GM23338 (cell line): ENCODE measurements around the gene CDK5. TPM values are rescaled to one million over a fixed set of nuclear protein-coding genes. Genes with fewer than 3 reads are reported as not detected.

ENCODE experiments used
- ATAC-seq: fragments of 200-7000 bp; cut with Tn5 transposase; 3 replicates; pipeline ENCODE4 v1.9.1; 2020
- DNase-seq: peaks from one replicate; pipeline ENCODE4 v3.0.0-alpha.2; 2015; ENCODE audit warnings: low spot score
- H2AFZ ChIP-seq: fragments of 200-600 bp; sonication (generic); 2 replicates; pipeline ENCODE4 v1.8.0; 2016; ENCODE audit warnings: antibody characterized with exemption, mild to moderate bottlenecking, moderate library complexity
- H3F3A ChIP-seq: fragments of 200-600 bp; sonication (generic); replicated peaks from 2 replicates; pipeline ENCODE4 v1.8.0; 2017; ENCODE audit warnings: antibody characterized with exemption, mixed run types, low read depth
- H3K27ac ChIP-seq: fragments of 200-600 bp; sonication (generic); 2 replicates; pipeline ENCODE4 v1.6.1; 2016; ENCODE audit warnings: low read depth
- H3K27me3 ChIP-seq: fragments of 200-600 bp; sonication (generic); 2 replicates; pipeline ENCODE4 v1.8.0; 2016; ENCODE audit warnings: mild to moderate bottlenecking, mixed run types, moderate library complexity; ENCODE audit not compliant: insufficient read depth
- H3K36me3 ChIP-seq: fragments of 200-600 bp; sonication (generic); 2 replicates; pipeline ENCODE4 v1.8.0; 2016; ENCODE audit warnings: mild to moderate bottlenecking; ENCODE audit not compliant: insufficient read depth
- H3K4me1 ChIP-seq: fragments of 200-600 bp; sonication (generic); 2 replicates; pipeline ENCODE4 v1.8.0; 2016; ENCODE audit warnings: mild to moderate bottlenecking, moderate library complexity; ENCODE audit not compliant: insufficient read depth
- H3K4me2 ChIP-seq: fragments of 200-600 bp; sonication (generic); 2 replicates; pipeline ENCODE4 v1.7.1; 2017; ENCODE audit warnings: mixed run types
- H3K4me3 ChIP-seq: fragments of 200-600 bp; sonication (generic); 2 replicates; pipeline ENCODE4 v1.6.1; 2016; ENCODE audit warnings: mixed run types
- H3K79me2 ChIP-seq: fragments of 200-600 bp; sonication (generic); replicated peaks from 2 replicates; pipeline ENCODE4 v1.8.0; 2017; ENCODE audit warnings: mild to moderate bottlenecking; ENCODE audit not compliant: insufficient read depth
- H3K9me2 ChIP-seq: fragments of 200-600 bp; sonication (generic); 2 replicates; pipeline ENCODE4 v1.8.0; 2017; ENCODE audit not compliant: insufficient read depth
- H4K20me1 ChIP-seq: fragments of 200-600 bp; sonication (generic); replicated peaks from 2 replicates; pipeline ENCODE4 v1.8.0; 2017; ENCODE audit warnings: mild to moderate bottlenecking; ENCODE audit not compliant: insufficient read depth
- H3K27ac Mint-ChIP-seq: 2 replicates; pipeline ENCODE4 v1.8.0; 2020; ENCODE audit warnings: inconsistent platforms, mild to moderate bottlenecking, moderate library complexity, mixed read lengths
- H3K27me3 Mint-ChIP-seq: 3 replicates; pipeline ENCODE4 v1.8.0; 2022; ENCODE audit warnings: low read depth, mild to moderate bottlenecking, moderate library complexity, mixed read lengths, inconsistent platforms; ENCODE audit not compliant: insufficient read depth, poor library complexity
- H3K36me3 Mint-ChIP-seq: 3 replicates; pipeline ENCODE4 v1.8.0; 2021; ENCODE audit warnings: low read depth, mild to moderate bottlenecking, inconsistent platforms, moderate library complexity, mixed read lengths
- H3K4me1 Mint-ChIP-seq: 3 replicates; pipeline ENCODE4 v1.8.0; 2020; ENCODE audit warnings: mild to moderate bottlenecking, inconsistent platforms, mixed read lengths
- H3K4me3 Mint-ChIP-seq: 3 replicates; pipeline ENCODE4 v1.8.0; 2021; ENCODE audit warnings: moderate library complexity, mild to moderate bottlenecking, inconsistent platforms, mixed read lengths
- H3K9me3 Mint-ChIP-seq: 3 replicates; pipeline ENCODE4 v1.8.0; 2020; ENCODE audit warnings: moderate library complexity, mild to moderate bottlenecking, inconsistent platforms, mixed read lengths
- CREB1 ChIP-seq: fragments of 250-450 bp; sonication (Bioruptor Pico); IDR thresholded peaks from 2 replicates; pipeline ENCODE4 v1.5.0; 2020; ENCODE audit warnings: low read depth, mild to moderate bottlenecking, moderate library complexity
- ETS1 ChIP-seq: IDR thresholded peaks from 2 replicates; pipeline ENCODE4 v1.6.1; 2016; ENCODE audit warnings: antibody characterized with exemption
- EZH2 ChIP-seq: fragments of 200-600 bp; sonication (generic); IDR thresholded peaks from one replicate; pipeline ENCODE4 v1.8.0; 2017; ENCODE audit warnings: antibody characterized with exemption, mild to moderate bottlenecking, low read depth; ENCODE audit not compliant: unreplicated experiment
- EZH2phosphoT487 ChIP-seq: fragments of 200-600 bp; sonication (generic); IDR thresholded peaks from one replicate; pipeline ENCODE4 v1.8.1; 2018; ENCODE audit warnings: antibody characterized with exemption; ENCODE audit not compliant: unreplicated experiment
- JUNB ChIP-seq: IDR thresholded peaks from one replicate; pipeline ENCODE4 v1.6.1; 2016; ENCODE audit warnings: antibody characterized with exemption; ENCODE audit not compliant: unreplicated experiment
- POLR2AphosphoS5 ChIP-seq: IDR thresholded peaks from 2 replicates; pipeline ENCODE4 v1.6.1; 2016; ENCODE audit warnings: antibody characterized with exemption, low read depth
- STAT1 ChIP-seq: IDR thresholded peaks from one replicate; pipeline ENCODE4 v1.6.1; 2016; ENCODE audit warnings: antibody characterized with exemption; ENCODE audit not compliant: unreplicated experiment
- ZNF114 ChIP-seq: fragments of 250-450 bp; sonication (Bioruptor Pico); IDR thresholded peaks from 2 replicates; pipeline ENCODE4 v1.5.0; 2020; ENCODE audit warnings: mild to moderate bottlenecking, moderate library complexity
- ZNF331 ChIP-seq: fragments of 250-450 bp; sonication (Bioruptor Pico); IDR thresholded peaks from 2 replicates; pipeline ENCODE4 v1.5.0; 2020; ENCODE audit warnings: low read depth, mild to moderate bottlenecking, moderate library complexity
- polyA plus RNA-seq: library from polyadenylated mRNA; unstranded; fragments of >200 nt; fragmentation: Nextera tagmentation; extraction: Ambion mirVana; gene quantifications from 2 replicates; pipeline ENCODE4 v1.2.1, GENCODE V29; 2016
- total RNA-seq: library from RNA; depleted of rRNA; stranded (reverse); fragments of >200 nt; shearing (Covaris generic); gene quantifications from 2 replicates; pipeline ENCODE4 v1.2.3, GENCODE V29; 2014
- TF ChIP-seq, protein P1 (sequence below): IDR thresholded peaks from one replicate; pipeline ENCODE4 v1.6.1; 2018; ENCODE audit warnings: antibody characterized with exemption; ENCODE audit not compliant: unreplicated experiment
- TF ChIP-seq, protein P2 (sequence below): fragments of 250-450 bp; sonication (Bioruptor Pico); IDR thresholded peaks from 2 replicates; pipeline ENCODE4 v1.5.0; 2020; ENCODE audit warnings: mild to moderate bottlenecking, moderate library complexity
- TF ChIP-seq, protein P3 (sequence below), 2 experiments: fragments of 200-600 bp in 1 of 2; sonication (generic) in 1 of 2; conservative IDR thresholded peaks; 2 replicates each; pipeline versions ENCODE4 v1.5.1 to v1.6.1; 2016 to 2017; ENCODE audit warnings: antibody characterized with exemption in 2 of 2, low read depth in 2 of 2, mild to moderate bottlenecking in 2 of 2, moderate library complexity in 1 of 2

Gene CDK5
- total and polyA plus RNA-seq, 2 experiments from 2014 or later, result 19.8 to 27.1 TPM

GRCh38 chr7:151085329-151085690, 27.6 kb upstream of the CDK5 start (continued):
- TF ChIP-seq STAT1, result no peak
- TF ChIP-seq ZNF114 (CRISPR knock-in tag), result no peak
- TF ChIP-seq POLR2AphosphoS5, result no peak
- TF ChIP-seq ZNF331, result no peak
- TF ChIP-seq ETS1, result no peak
- TF ChIP-seq EZH2, result no peak

DNA sequence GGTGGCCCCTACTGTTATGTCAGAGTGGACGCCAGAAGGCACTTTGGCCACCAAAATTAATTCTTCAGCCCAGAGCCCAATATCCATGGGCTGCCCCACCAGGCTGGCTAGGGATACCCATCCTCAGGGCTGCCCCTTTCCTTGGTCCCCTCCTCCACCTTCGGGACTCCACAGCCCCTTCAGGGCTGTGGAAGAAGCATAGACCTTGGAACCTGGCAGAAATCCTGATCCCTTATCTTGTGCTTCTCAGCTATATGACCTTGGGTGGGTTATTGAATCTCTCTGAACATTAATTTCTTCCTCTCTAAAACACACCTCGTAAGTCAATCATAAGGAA, 26.1 kb upstream of the CDK5 start:
- Histone ChIP-seq H3K36me3 (no peaks in the 10 kb centered on the region), H3K4me1 (peaks cover 37% of the 10 kb centered on the region), H4K20me1 (peaks cover 19% of the 10 kb centered on the region), H3K4me3 (peak overlapping the region; percentile 79), H3K27me3 (peaks cover 39% of the 10 kb centered on the region), H3K79me2 (peaks cover 21% of the 10 kb centered on the region), H3K27ac (no peak overlapping the region), H3K4me2 (peak overlapping the region; percentile 98), H3K9me2 (no peaks in the 10 kb centered on the region), H2AFZ (peak overlapping the region; percentile 96), H3F3A (peaks cover 20% of the 10 kb centered on the region)
- Mint-ChIP-seq H3K36me3 (peaks cover 4% of the 10 kb centered on the region; the same call in 1 of the 3 replicates), H3K27ac (no peak overlapping the region), H3K27me3 (peaks cover 36% of the 10 kb centered on the region), H3K4me3 (peak overlapping the region; percentile 82), H3K4me1 (peaks cover 35% of the 10 kb centered on the region), H3K9me3 (peaks cover 2% of the 10 kb centered on the region; the same call in 1 of the 3 replicates)
- DNase-seq (no peak), ATAC-seq (no peak)
- TF ChIP-seq JUNB (no peak), EZH2 (no peak), POLR2AphosphoS5 (no peak), STAT1 (no peak), ETS1 (no peak), EZH2phosphoT487 (no peak), CREB1 (no peak)
- TF ChIP-seq, protein P1, sequence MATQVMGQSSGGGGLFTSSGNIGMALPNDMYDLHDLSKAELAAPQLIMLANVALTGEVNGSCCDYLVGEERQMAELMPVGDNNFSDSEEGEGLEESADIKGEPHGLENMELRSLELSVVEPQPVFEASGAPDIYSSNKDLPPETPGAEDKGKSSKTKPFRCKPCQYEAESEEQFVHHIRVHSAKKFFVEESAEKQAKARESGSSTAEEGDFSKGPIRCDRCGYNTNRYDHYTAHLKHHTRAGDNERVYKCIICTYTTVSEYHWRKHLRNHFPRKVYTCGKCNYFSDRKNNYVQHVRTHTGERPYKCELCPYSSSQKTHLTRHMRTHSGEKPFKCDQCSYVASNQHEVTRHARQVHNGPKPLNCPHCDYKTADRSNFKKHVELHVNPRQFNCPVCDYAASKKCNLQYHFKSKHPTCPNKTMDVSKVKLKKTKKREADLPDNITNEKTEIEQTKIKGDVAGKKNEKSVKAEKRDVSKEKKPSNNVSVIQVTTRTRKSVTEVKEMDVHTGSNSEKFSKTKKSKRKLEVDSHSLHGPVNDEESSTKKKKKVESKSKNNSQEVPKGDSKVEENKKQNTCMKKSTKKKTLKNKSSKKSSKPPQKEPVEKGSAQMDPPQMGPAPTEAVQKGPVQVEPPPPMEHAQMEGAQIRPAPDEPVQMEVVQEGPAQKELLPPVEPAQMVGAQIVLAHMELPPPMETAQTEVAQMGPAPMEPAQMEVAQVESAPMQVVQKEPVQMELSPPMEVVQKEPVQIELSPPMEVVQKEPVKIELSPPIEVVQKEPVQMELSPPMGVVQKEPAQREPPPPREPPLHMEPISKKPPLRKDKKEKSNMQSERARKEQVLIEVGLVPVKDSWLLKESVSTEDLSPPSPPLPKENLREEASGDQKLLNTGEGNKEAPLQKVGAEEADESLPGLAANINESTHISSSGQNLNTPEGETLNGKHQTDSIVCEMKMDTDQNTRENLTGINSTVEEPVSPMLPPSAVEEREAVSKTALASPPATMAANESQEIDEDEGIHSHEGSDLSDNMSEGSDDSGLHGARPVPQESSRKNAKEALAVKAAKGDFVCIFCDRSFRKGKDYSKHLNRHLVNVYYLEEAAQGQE, result no peak
- TF ChIP-seq, protein P2, sequence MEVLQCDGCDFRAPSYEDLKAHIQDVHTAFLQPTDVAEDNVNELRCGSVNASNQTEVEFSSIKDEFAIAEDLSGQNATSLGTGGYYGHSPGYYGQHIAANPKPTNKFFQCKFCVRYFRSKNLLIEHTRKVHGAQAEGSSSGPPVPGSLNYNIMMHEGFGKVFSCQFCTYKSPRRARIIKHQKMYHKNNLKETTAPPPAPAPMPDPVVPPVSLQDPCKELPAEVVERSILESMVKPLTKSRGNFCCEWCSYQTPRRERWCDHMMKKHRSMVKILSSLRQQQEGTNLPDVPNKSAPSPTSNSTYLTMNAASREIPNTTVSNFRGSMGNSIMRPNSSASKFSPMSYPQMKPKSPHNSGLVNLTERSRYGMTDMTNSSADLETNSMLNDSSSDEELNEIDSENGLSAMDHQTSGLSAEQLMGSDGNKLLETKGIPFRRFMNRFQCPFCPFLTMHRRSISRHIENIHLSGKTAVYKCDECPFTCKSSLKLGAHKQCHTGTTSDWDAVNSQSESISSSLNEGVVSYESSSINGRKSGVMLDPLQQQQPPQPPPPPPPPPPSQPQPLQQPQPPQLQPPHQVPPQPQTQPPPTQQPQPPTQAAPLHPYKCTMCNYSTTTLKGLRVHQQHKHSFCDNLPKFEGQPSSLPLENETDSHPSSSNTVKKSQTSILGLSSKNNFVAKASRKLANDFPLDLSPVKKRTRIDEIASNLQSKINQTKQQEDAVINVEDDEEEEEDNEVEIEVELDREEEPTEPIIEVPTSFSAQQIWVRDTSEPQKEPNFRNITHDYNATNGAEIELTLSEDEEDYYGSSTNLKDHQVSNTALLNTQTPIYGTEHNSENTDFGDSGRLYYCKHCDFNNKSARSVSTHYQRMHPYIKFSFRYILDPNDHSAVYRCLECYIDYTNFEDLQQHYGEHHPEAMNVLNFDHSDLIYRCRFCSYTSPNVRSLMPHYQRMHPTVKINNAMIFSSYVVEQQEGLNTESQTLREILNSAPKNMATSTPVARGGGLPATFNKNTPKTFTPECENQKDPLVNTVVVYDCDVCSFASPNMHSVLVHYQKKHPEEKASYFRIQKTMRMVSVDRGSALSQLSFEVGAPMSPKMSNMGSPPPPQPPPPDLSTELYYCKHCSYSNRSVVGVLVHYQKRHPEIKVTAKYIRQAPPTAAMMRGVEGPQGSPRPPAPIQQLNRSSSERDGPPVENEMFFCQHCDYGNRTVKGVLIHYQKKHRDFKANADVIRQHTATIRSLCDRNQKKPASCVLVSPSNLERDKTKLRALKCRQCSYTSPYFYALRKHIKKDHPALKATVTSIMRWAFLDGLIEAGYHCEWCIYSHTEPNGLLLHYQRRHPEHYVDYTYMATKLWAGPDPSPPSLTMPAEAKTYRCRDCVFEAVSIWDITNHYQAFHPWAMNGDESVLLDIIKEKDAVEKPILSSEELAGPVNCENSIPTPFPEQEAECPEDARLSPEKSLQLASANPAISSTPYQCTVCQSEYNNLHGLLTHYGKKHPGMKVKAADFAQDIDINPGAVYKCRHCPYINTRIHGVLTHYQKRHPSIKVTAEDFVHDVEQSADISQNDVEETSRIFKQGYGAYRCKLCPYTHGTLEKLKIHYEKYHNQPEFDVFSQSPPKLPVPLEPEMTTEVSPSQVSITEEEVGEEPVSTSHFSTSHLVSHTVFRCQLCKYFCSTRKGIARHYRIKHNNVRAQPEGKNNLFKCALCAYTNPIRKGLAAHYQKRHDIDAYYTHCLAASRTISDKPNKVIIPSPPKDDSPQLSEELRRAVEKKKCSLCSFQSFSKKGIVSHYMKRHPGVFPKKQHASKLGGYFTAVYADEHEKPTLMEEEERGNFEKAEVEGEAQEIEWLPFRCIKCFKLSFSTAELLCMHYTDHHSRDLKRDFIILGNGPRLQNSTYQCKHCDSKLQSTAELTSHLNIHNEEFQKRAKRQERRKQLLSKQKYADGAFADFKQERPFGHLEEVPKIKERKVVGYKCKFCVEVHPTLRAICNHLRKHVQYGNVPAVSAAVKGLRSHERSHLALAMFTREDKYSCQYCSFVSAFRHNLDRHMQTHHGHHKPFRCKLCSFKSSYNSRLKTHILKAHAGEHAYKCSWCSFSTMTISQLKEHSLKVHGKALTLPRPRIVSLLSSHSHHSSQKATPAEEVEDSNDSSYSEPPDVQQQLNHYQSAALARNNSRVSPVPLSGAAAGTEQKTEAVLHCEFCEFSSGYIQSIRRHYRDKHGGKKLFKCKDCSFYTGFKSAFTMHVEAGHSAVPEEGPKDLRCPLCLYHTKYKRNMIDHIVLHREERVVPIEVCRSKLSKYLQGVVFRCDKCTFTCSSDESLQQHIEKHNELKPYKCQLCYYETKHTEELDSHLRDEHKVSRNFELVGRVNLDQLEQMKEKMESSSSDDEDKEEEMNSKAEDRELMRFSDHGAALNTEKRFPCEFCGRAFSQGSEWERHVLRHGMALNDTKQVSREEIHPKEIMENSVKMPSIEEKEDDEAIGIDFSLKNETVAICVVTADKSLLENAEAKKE, result no peak
- TF ChIP-seq, protein P3, sequence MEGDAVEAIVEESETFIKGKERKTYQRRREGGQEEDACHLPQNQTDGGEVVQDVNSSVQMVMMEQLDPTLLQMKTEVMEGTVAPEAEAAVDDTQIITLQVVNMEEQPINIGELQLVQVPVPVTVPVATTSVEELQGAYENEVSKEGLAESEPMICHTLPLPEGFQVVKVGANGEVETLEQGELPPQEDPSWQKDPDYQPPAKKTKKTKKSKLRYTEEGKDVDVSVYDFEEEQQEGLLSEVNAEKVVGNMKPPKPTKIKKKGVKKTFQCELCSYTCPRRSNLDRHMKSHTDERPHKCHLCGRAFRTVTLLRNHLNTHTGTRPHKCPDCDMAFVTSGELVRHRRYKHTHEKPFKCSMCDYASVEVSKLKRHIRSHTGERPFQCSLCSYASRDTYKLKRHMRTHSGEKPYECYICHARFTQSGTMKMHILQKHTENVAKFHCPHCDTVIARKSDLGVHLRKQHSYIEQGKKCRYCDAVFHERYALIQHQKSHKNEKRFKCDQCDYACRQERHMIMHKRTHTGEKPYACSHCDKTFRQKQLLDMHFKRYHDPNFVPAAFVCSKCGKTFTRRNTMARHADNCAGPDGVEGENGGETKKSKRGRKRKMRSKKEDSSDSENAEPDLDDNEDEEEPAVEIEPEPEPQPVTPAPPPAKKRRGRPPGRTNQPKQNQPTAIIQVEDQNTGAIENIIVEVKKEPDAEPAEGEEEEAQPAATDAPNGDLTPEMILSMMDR (conservative IDR thresholded peaks at IDR 0.05; ENCODE audit: low read depth in 2 of 2), result no peak
